Stimulated activated effector memory CD8-positive, alpha-beta T cell treated with anti-CD3 and anti-CD28 coated beads, Interleukin-12 subunit alpha, Interleukin-12 subunit beta, amount 100 ng/mL, for 72 hours (primary cell): ENCODE results near the gene MACROD2.
"Not testable (repeated sequence)": the region's sequence is repeated elsewhere in the genome, so short reads cannot be mapped to it uniquely, and the experiment has no call there.

Experiments
- ATAC-seq: fragments of 150-1000 bp; cut with Tn5 transposase; 2 replicates; pipeline ENCODE4 v1.10.0; 2021
- DNase-seq, 2 donors: peaks; one replicate each; pipeline ENCODE4 v3.0.0; 2021 to 2022; ENCODE audit warnings: low spot score in 2 of 2
- H3K27ac Mint-ChIP-seq: one replicate; pipeline ENCODE4 v1.8.0; 2022; ENCODE audit warnings: mild to moderate bottlenecking, mixed read lengths
- H3K36me3 Mint-ChIP-seq: one replicate; pipeline ENCODE4 v1.8.0; 2022; ENCODE audit warnings: mild to moderate bottlenecking, mixed read lengths
- H3K4me1 Mint-ChIP-seq: one replicate; pipeline ENCODE4 v1.8.0; 2022; ENCODE audit warnings: mixed read lengths
- H3K4me3 Mint-ChIP-seq: one replicate; pipeline ENCODE4 v1.8.0; 2022; ENCODE audit warnings: mild to moderate bottlenecking, mixed read lengths
- H3K9me3 Mint-ChIP-seq: one replicate; pipeline ENCODE4 v1.8.0; 2022; ENCODE audit warnings: mixed read lengths

The MACROD2 gene

DNA sequence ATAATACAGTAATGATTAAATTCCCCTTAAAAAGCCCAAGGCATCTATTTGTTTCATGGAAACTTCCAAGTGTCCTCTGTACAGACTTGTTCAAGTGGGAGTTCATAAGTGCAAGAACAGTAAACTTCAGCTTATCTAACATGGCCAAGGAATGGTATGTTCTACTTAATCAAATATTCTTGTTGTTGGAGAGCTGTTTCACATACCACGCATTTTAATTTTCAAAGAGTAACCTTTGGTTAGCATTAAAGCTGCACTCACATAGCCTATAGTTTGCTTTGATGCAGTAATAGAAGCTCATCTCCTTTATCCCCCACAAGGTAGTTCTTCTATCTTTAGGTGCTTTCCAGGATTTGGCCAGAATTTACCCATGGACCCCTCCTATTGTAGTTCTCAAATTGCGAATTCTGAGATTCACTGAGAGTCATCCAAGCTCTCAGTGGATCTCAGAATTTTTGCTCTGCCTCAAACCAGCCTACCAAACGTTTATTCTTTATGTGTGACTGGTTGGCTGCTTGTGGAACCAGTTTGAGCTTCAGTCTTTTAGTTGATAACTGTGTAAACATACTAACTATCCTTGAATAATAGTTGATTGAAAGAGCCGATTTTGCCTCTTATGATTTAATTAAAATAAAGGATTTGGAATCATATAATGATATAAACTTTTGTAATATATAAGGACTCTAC lies 1010.1 kb downstream of the MACROD2 start:
- Mint-ChIP-seq H3K36me3 (no peaks in the 10 kb centered on the region), H3K9me3 (no peaks in the 10 kb centered on the region), H3K4me1 (no peaks in the 10 kb centered on the region), H3K27ac (no peak overlapping the region), H3K4me3 (no peak overlapping the region)
- DNase-seq (no peak), ATAC-seq (no peak)

DNA sequence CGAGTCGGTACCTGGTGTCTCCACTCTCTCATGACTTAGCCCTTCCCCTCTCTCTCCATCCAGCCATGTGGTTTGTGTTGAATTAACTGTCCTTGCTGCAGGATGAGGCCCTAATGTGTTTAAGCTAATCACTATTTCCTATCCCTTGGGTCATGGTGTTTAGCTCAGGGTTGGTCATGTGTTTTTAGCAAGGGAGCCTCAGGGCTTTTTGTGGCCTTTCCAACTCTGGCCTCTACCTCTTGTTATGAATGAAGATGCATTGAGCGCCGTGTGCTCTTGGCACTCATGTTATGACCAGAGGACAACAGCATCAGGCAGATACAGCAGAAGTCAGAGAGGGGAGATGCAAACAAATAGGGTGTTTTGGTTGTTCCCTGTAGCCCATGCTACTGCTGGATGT lies 1016.3 kb downstream of the MACROD2 start:
- no peaks in the 10 kb centered on the region for H3K4me1 Mint-ChIP-seq
- H3K27ac Mint-ChIP-seq, result no peak overlapping the region
- H3K36me3 Mint-ChIP-seq, result no peaks in the 10 kb centered on the region
- no peak overlapping the region for H3K4me3 Mint-ChIP-seq
- ATAC-seq (no peak), DNase-seq (no peak)
- no peaks in the 10 kb centered on the region for H3K9me3 Mint-ChIP-seq

DNA sequence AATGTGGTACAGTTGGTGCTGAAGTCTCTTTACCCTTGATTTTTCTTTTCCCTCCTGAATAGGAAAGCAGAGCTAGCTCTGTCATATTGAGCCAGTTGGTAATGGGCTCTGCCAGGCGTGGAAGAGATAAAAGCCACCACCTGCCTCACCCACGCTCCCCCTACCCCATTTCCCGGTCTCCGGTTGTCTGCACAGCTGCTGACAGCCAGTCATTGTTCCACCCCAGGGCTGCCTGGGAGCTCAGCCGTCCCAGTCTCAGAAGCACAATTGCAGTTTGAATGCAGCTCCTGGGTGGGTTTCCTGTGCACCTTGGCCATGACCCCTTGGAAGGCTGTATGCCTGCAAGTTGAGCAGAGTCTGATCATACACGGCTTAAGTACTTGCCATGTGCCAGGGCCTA lies 1017.2 kb downstream of the MACROD2 start:
- H3K36me3 Mint-ChIP-seq, result no peaks in the 10 kb centered on the region
- H3K9me3 Mint-ChIP-seq, result no peaks in the 10 kb centered on the region
- H3K4me3 Mint-ChIP-seq, result no peak overlapping the region
- H3K4me1 Mint-ChIP-seq, result no peaks in the 10 kb centered on the region
- DNase-seq (no peak), ATAC-seq (no peak)
- no peak overlapping the region for H3K27ac Mint-ChIP-seq

DNA sequence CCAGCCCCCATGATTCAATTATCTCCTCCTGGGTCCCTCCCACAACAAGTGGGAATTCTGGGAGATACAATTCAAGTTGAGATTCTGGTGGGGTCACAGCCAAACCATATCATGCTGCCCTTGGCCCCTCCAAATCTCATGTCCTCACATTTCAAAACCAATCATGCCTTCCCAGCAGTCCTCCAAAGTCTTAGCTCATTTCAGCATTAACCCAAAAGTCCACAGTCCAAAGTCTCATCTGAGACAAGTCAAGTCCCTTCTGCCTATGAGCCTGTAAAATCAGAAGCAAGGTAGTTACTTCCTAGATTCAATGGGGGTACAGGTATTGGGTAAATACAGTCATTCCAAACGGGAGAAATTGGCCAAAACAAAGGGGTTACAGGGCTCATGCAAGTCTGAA lies 1021.6 kb downstream of the MACROD2 start:
- not testable (repeated sequence) for DNase-seq, H3K4me3 Mint-ChIP-seq, H3K9me3 Mint-ChIP-seq, H3K27ac Mint-ChIP-seq, ATAC-seq, H3K36me3 Mint-ChIP-seq, H3K4me1 Mint-ChIP-seq

DNA sequence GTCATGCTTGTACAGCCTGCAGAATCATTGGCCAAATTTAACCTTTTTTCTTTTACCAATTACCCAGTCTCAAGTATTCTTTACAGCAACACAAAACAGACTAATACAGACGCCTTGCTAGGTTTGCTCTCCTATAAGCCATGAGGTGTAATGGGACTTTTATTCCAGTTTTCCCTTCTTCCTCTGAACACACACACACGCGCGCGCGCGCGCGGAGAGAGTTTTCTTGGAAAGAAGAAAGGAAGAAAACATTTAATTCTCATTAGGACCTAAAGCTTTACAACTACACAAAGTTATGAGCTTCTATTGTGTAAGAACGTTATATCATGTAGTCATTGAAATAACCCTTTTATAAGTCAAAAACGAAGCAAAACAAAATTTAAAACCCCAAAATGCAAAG lies 1023.6 kb downstream of the MACROD2 start:
- H3K9me3 Mint-ChIP-seq, result peaks cover 5% of the 10 kb centered on the region

DNA sequence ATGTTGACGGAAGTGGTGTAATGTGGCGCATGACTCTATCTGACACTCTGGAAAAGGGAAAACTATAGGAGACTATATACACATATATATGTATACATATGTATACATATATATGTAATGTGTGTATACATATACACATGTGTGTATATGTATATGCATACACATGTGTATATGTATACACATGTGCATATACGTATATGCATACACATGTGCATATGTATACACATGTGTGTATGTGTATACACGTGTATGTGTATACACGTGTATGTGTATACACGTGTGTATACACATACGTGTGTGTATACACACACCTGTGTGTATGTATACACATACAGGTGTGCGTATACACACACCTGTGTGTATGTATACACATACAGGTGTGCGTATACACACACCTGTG lies 1025.5 kb downstream of the MACROD2 start:
- Mint-ChIP-seq H3K4me1 (no peaks in the 10 kb centered on the region), H3K36me3 (no peaks in the 10 kb centered on the region)

More for the DNA sequence above, 1023.6 kb downstream of the MACROD2 start:
- no peak overlapping the region for H3K27ac Mint-ChIP-seq
- no peak overlapping the region for H3K4me3 Mint-ChIP-seq
- H3K4me1 Mint-ChIP-seq, result no peaks in the 10 kb centered on the region
- H3K36me3 Mint-ChIP-seq, result no peaks in the 10 kb centered on the region
- ATAC-seq (no peak), DNase-seq (no peak)

DNA sequence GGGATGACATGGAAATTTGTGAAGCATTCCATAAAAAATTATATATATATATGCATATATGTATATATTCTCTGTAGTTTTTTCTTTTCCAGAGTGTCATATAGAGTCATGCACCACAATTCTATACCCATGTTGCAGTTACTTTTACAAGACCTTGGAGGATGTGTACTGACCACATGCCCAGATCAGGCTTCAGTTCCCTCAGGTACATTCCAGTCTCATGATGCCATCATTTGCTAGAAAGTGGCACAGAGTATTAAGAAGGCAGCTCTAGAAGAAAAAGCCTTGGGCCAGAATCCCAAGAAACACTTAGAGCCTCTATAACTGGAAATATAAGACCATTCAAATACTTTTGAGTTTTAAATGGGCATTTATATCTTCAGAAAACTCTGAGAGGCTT lies 1027.6 kb downstream of the MACROD2 start:
- Mint-ChIP-seq H3K9me3 (peaks cover 7% of the 10 kb centered on the region), H3K4me1 (no peaks in the 10 kb centered on the region), H3K36me3 (no peaks in the 10 kb centered on the region), H3K4me3 (no peak overlapping the region), H3K27ac (no peak overlapping the region)
- DNase-seq, result no peak
- ATAC-seq, result no peak

More for the DNA sequence above, 1025.5 kb downstream of the MACROD2 start:
- no peak overlapping the region for H3K27ac Mint-ChIP-seq
- ATAC-seq, result no peak
- no peak overlapping the region for H3K4me3 Mint-ChIP-seq
- peaks cover 7% of the 10 kb centered on the region for H3K9me3 Mint-ChIP-seq
- no peak for DNase-seq

DNA sequence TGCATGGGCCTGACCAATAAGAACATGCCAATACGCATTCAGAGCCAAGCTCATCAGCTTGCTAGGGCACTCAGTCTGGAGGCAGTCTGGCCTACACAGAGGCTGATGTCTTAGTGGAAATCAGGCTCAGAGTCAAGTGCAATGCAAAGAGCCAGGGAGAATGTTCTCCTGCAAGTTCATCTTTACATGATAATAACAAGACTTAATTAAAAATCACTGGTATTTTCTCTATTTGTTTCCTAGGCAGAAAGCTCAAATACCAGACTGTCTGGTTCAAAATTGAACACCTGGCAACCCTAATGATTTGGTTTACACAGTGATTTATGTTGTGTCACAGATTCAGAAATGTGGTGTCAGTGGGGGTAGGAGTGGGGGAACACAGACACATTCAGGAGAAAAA lies 1031.4 kb downstream of the MACROD2 start:
- Mint-ChIP-seq H3K36me3 (no peaks in the 10 kb centered on the region), H3K9me3 (peaks cover 10% of the 10 kb centered on the region), H3K4me3 (no peak overlapping the region), H3K27ac (no peak overlapping the region), H3K4me1 (no peaks in the 10 kb centered on the region)
- DNase-seq (no peak), ATAC-seq (no peak)

DNA sequence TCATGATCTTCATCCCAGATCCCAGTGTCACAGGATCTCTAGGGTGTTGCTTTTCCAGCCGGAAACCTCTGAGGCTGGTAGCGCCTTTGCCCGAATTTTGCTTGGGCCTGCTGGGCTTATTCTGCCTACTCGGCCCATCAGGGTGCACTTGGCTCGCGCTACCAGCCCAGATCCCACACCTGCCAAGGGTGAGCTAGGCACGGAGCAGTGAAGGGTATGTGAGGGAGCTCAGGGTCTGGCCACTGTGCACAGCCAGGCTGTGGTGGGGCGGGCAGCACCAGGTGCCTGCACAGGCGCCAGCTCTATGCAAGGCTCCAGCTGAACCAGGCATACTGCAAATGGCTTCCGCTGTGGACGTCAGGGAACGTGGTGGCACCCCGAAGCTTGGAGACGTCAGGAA lies 1035.5 kb downstream of the MACROD2 start:
- DNase-seq (no peak), ATAC-seq (no peak)
- Mint-ChIP-seq H3K4me3 (no peak overlapping the region), H3K4me1 (no peaks in the 10 kb centered on the region), H3K27ac (no peak overlapping the region), H3K36me3 (no peaks in the 10 kb centered on the region), H3K9me3 (peaks cover 7% of the 10 kb centered on the region)

DNA sequence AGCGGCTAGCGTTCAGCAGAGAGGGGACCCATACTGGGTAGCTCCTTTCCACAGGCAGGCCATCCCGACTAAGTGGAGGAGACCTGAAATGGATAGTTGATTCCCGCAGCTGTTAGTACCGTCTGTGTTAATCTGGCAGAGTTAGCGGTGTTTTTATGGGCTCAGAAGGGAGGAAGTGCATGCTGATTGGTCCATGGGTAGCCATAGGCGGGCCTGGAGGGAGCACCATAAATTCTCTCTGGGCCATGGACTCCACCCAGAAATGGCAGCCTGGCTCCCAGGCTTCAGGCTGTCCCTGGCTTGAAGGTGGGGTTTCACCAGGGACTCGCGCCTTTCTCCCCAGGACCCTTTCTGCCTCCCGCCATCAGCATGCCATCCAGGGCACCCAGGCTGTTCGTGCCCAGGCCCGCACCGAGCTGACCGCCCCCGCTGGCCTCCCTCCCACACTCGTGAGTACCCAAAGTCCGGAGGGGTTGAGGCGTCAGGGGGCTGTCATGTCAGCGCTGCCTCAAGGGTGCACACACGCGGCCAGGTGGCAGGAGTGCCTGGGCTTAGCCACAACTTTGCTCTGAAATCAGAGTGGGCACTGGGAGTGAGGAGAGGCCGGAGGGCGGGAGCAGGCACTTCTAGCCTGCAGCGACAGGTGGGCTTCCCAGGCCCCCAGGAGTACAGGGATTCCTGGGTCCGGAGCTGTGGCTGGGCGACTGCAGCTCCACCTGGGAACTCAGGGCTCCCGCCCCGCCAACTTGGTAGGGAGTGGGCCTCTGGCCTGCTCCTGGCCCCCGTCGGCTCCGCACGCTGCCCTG lies 1036.4 kb downstream of the MACROD2 start:
- ATAC-seq (no peak), DNase-seq (no peak)
- H3K4me1 Mint-ChIP-seq, result no peaks in the 10 kb centered on the region
- no peak overlapping the region for H3K27ac Mint-ChIP-seq
- no peak overlapping the region for H3K4me3 Mint-ChIP-seq
- H3K9me3 Mint-ChIP-seq, result peaks cover 10% of the 10 kb centered on the region
- H3K36me3 Mint-ChIP-seq, result no peaks in the 10 kb centered on the region

DNA sequence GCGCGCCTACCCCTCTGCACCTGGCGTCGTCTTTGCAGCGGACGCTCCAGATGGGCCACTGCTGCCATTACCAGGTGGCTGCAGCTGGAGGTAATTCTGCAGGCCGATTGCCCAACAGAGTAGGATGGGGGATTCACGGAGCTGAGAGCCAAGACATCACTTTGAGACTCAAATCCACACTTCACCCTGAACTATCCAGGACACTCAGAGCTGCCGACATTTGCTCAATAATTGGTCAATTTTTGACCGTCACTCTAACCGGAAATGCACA lies 1037.0 kb downstream of the MACROD2 start:
- ATAC-seq (no peak), DNase-seq (no peak)
- H3K9me3 Mint-ChIP-seq, result peaks cover 10% of the 10 kb centered on the region
- H3K27ac Mint-ChIP-seq, result no peak overlapping the region
- H3K4me3 Mint-ChIP-seq, result no peak overlapping the region
- H3K4me1 Mint-ChIP-seq, result no peaks in the 10 kb centered on the region
- no peaks in the 10 kb centered on the region for H3K36me3 Mint-ChIP-seq

DNA sequence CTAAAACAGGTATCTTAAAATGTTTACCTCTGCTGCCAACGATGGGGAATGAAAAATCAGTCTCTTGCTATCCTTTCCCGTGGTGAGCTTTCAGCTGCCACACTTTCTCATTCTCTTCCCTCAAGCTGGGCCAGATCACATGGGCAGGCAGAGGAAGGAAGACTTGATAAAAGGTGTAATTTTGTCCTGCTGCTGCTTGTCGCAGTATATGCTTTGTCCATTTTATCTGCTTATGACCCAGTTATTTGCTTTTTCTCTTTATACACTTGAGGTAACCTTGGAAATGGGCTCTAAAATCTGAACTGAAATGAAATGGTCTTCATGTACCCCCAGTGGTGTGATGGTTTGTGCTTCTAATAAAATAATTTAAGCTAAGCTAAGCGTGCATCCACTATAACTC lies 1038.0 kb downstream of the MACROD2 start:
- no peak for ATAC-seq
- Mint-ChIP-seq H3K27ac (no peak overlapping the region), H3K9me3 (peaks cover 10% of the 10 kb centered on the region), H3K4me1 (no peaks in the 10 kb centered on the region), H3K4me3 (no peak overlapping the region), H3K36me3 (no peaks in the 10 kb centered on the region)
- DNase-seq, result no peak

DNA sequence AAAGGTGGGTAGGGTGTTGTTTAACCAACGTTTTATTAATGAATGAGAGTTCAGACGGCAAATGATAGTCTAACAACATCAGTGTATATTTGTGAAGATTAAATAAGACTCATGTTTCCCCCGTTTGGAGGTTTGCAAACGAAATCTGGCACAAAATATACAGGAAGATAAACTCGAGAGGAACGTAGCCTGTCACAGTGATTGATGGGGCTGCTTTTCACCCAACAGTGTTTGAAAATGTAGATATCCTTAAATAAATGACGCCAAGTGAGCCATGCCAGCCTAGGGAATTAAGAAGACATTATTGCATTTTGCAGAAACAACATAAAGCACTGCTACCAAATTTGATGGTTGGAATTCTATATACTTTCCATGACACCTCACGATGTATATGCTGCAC lies 1038.6 kb downstream of the MACROD2 start:
- Mint-ChIP-seq H3K27ac (no peak overlapping the region), H3K4me1 (no peaks in the 10 kb centered on the region), H3K4me3 (no peak overlapping the region), H3K9me3 (peaks cover 6% of the 10 kb centered on the region), H3K36me3 (no peaks in the 10 kb centered on the region)
- DNase-seq (no peak), ATAC-seq (no peak)

DNA sequence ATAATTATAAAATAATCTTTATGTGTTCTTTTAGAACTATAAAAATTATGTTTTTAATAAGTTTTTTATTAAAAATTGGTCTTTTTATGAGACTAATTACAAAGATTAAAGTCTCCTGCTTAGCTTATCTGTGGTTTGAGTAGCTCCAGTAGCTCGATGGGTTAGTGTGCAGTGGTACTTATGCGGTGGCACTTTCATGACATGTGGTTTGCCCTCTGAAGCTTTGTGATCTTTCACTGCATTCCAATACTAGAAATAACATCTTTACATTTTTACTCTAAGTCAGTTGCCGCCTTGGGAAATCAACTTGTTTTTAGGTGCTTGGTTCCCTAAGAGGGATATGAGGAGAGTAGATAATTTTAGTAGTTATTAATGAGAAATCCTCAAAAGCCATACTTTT lies 1041.6 kb downstream of the MACROD2 start:
- DNase-seq (no peak), ATAC-seq (no peak)
- Mint-ChIP-seq H3K36me3 (no peaks in the 10 kb centered on the region), H3K4me3 (no peak overlapping the region), H3K27ac (no peak overlapping the region), H3K9me3 (peaks cover 5% of the 10 kb centered on the region), H3K4me1 (no peaks in the 10 kb centered on the region)

DNA sequence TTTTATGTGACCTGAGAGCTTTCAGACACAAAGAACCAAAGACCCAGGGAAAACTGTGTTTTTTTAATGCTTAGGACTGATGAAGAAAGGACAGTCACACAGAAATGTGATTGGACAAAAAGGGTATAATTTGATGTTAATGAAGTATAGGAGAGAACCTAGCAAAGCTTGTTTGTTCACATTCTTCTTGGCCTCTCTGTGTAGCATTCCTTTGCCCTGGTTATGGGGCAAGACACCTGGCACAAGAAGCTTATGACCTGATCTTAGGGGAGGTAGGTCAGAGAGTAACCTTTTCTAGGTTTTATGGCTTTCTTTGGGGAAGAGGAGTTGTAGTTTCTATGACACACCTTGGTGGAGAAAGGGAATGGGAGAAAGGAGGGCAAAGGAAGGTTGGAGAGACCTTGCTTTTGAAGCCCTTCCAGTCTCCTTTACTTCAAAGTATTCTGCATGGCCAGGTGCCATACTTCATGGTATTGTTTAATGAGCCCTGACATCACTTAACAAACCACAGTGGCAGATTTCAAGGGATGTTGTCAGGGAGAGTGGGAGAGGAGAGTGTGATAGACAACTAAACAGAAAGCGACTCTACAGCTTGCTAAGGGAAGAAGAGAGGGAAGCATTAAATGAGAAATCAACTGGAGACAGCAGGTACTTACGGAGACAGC lies 1043.9 kb downstream of the MACROD2 start:
- DNase-seq (no peak), ATAC-seq (no peak)
- Mint-ChIP-seq H3K36me3 (no peaks in the 10 kb centered on the region), H3K4me3 (no peak overlapping the region), H3K27ac (no peak overlapping the region), H3K9me3 (peaks cover 10% of the 10 kb centered on the region), H3K4me1 (no peaks in the 10 kb centered on the region)

DNA sequence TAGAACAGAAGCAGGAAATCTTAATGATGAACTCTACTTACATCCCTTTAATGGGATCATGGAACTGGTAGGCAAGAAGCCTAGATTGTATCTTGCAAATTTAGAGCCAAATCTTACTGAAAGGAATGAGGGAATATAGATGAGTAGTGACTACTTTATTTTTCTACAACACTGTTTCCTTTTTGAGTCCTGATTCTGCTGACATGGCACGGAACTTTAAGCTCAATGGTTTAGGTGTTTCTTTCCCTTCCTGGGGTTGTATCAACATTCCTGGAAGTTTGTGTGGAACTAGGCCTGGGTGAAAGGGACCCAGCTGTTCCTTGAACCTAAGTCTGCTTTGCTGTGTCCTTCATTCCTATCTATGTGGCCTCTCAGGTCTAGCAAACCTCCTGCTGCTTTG lies 1047.4 kb downstream of the MACROD2 start:
- no peak overlapping the region for H3K4me3 Mint-ChIP-seq
- H3K9me3 Mint-ChIP-seq, result peaks cover 13% of the 10 kb centered on the region
- no peaks in the 10 kb centered on the region for H3K4me1 Mint-ChIP-seq
- H3K27ac Mint-ChIP-seq, result no peak overlapping the region
- no peak for DNase-seq
- no peaks in the 10 kb centered on the region for H3K36me3 Mint-ChIP-seq
- ATAC-seq, result no peak
